ENCODE results near the gene OSBP2. TPM values are rescaled to one million over a fixed set of nuclear protein-coding genes. Genes with fewer than 3 reads are reported as not detected.

Gene OSBP2
- polyA plus RNA-seq, 2 of the 4 experiments (the other 2 are of a cell fraction): 2.7 to 6.0 TPM

DNA sequence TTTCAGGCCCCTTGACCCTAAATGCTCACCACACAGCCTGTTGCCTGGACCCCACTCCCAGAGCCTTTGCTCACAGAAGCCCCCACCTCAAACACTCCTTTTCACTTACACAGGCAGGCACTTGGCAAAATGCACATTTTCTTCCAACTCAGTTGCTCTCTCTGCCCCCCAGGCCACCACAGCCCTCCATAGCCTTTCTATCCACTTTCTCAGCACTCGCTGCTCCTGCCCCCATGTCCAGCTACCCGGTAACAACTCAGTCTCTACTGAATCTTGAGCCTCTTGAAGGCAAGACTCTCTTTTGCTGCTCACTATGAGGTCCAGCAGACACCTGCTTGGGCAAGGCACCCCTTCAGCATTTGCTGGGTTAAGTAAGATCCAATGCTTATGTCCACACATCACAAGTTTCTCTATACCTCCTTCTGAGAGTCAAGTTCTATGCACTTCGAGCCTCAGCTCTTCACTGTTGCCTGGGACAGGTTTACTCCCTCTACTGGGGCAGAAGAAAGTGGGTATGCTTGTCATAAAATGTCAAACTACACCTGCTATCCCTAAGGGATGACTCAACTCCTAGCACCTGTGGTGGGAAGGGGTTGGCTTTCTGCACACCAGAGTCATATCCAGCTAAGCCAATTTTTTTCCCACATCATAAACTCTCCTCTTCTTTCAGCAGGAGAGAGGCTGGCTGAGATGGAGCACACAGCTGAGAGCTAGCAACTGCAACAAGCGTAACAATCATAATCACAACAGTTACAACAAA, 237.0 kb downstream of the OSBP2 start:
- CTCF ChIA-PET: interaction anchor here (0.6 to 4.2 kb wide), 4 partner anchors 8 to 168 kb away, joined by 3 to 29 read pairs (median 10); no protein-coding TSS in a partner anchor
- DNase-seq (ENCODE audit: low read depth in 1 of 2, low spot score in 1 of 2): no peak
- Histone ChIP-seq H3K9me3 (no peaks in the 10 kb centered on the region), H3K4me1 (no peaks in the 10 kb centered on the region), H3K4me2 (no peak overlapping the region), H3K27ac (no peak overlapping the region), H3K4me3 (no peak overlapping the region)
- POLR2A ChIA-PET: no interaction called here
- ATAC-seq: no peak
- no peak for FAIRE-seq
- TF ChIP-seq, protein P1, sequence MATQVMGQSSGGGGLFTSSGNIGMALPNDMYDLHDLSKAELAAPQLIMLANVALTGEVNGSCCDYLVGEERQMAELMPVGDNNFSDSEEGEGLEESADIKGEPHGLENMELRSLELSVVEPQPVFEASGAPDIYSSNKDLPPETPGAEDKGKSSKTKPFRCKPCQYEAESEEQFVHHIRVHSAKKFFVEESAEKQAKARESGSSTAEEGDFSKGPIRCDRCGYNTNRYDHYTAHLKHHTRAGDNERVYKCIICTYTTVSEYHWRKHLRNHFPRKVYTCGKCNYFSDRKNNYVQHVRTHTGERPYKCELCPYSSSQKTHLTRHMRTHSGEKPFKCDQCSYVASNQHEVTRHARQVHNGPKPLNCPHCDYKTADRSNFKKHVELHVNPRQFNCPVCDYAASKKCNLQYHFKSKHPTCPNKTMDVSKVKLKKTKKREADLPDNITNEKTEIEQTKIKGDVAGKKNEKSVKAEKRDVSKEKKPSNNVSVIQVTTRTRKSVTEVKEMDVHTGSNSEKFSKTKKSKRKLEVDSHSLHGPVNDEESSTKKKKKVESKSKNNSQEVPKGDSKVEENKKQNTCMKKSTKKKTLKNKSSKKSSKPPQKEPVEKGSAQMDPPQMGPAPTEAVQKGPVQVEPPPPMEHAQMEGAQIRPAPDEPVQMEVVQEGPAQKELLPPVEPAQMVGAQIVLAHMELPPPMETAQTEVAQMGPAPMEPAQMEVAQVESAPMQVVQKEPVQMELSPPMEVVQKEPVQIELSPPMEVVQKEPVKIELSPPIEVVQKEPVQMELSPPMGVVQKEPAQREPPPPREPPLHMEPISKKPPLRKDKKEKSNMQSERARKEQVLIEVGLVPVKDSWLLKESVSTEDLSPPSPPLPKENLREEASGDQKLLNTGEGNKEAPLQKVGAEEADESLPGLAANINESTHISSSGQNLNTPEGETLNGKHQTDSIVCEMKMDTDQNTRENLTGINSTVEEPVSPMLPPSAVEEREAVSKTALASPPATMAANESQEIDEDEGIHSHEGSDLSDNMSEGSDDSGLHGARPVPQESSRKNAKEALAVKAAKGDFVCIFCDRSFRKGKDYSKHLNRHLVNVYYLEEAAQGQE (IDR thresholded peaks at IDR 0.05): no peak
- TF ChIP-seq EP300 (IDR thresholded peaks at IDR 0.05) (no peak), TFCP2L1 (CRISPR knock-in tag; IDR thresholded peaks at IDR 0.05) (no peak), HOXB13 (CRISPR knock-in tag; IDR thresholded peaks at IDR 0.05; ENCODE audit: low read depth) (no peak), HEYL (CRISPR knock-in tag; IDR thresholded peaks at IDR 0.05) (no peak), GATA3 (IDR thresholded peaks at IDR 0.05; ENCODE audit: borderline replicate concordance) (no peak)
- 97% methylated on average over 4 of the region's 4 CpGs for WGBS (ENCODE audit: missing lambda C conversion rate)

DNA sequence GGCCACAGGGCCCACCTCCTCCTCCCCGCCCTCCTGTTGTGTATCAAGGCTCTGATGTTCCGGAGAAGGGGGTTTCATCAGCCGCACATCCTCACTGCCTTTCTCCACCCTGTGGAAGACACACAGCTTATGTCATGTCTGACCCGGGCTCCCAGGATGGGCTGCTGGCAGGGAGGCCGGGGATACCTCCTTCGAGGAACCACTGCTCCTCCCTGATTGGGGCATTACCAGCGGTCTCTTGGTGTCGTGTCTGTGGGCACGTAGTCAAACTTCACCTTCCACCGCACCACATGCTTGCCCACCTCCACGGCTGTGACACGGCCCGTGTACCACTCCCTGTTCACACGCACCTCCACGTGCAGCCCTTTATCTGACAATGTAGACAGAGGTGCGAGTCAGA, 238.0 kb downstream of the OSBP2 start:
- ChIA-PET POLR2A (no interaction called here), CTCF (interaction anchor here (0.6 to 4.2 kb wide), 4 partner anchors 12 to 169 kb away, joined by 3 to 29 read pairs (median 10); no protein-coding TSS in a partner anchor)
- no peak overlapping the region for H3K4me2 ChIP-seq
- no peak overlapping the region for H3K27ac ChIP-seq
- no peak for ATAC-seq
- no peak for FAIRE-seq
- TF ChIP-seq KDM1A (IDR thresholded peaks at IDR 0.05; ENCODE audit: low read depth): no peak
- TF ChIP-seq BHLHE40 (IDR thresholded peaks at IDR 0.05; ENCODE audit: low read depth, low read length): no peak
- 95% methylated on average over 15 of the region's 16 CpGs for whole genome bisulfite sequencing (ENCODE audit: missing lambda C conversion rate)
- no peaks in the 10 kb centered on the region for H3K9me3 ChIP-seq
- H3K4me3 ChIP-seq: no peak overlapping the region
- no peaks in the 10 kb centered on the region for H3K4me1 ChIP-seq
- no peak for DNase-seq (ENCODE audit: low read depth in 1 of 2, low spot score in 1 of 2)

DNA sequence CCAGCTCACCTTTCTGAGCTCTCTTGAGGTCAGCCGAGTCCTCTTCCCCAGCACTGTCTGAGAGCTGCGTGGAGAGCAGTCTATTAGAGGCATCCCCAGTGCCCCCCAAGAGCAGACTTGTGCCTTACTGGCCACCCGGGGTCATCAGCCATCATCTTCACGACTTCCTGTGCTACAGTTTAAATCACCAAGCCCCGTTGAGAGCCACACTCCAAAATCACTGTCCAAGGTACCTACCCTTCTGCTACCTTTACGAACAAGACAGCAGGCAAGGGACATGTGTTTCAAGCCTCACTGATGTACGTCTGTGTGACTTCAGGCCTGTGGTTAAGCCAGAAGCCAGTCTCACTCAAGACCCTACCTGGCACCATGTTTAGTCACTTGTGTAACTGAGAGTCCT, 238.8 kb downstream of the OSBP2 start:
- ChIA-PET CTCF (interaction anchor here (1.3 kb wide), 1 partner anchor 151 kb away, joined by 6 read pairs; no protein-coding TSS in a partner anchor), POLR2A (no interaction called here)
- ATAC-seq (no peak), DNase-seq (ENCODE audit: low read depth in 1 of 2, low spot score in 1 of 2) (no peak), FAIRE-seq (no peak)
- no peaks in the 10 kb centered on the region for H3K4me1 ChIP-seq
- no peak overlapping the region for H3K27ac ChIP-seq
- H3K4me2 ChIP-seq: no peak overlapping the region
- 92% methylated on average over 6 of the region's 7 CpGs for WGBS (ENCODE audit: missing lambda C conversion rate)
- H3K4me3 ChIP-seq: no peak overlapping the region
- no peaks in the 10 kb centered on the region for H3K9me3 ChIP-seq
- TF ChIP-seq, protein P2, sequence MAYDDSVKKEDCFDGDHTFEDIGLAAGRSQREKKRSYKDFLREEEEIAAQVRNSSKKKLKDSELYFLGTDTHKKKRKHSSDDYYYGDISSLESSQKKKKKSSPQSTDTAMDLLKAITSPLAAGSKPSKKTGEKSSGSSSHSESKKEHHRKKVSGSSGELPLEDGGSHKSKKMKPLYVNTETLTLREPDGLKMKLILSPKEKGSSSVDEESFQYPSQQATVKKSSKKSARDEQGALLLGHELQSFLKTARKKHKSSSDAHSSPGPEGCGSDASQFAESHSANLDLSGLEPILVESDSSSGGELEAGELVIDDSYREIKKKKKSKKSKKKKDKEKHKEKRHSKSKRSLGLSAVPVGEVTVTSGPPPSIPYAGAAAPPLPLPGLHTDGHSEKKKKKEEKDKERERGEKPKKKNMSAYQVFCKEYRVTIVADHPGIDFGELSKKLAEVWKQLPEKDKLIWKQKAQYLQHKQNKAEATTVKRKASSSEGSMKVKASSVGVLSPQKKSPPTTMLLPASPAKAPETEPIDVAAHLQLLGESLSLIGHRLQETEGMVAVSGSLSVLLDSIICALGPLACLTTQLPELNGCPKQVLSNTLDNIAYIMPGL (CRISPR knock-in tag; IDR thresholded peaks at IDR 0.05; ENCODE audit: borderline replicate concordance): no peak
- no peak for TF ChIP-seq HEYL (CRISPR knock-in tag; IDR thresholded peaks at IDR 0.05)
- no peak for TF ChIP-seq CBX8 (IDR thresholded peaks at IDR 0.05)
- TF ChIP-seq RFX5 (IDR thresholded peaks at IDR 0.05): no peak
- TF ChIP-seq, protein P1 (IDR thresholded peaks at IDR 0.05): no peak
- TF ChIP-seq MAFK (IDR thresholded peaks at IDR 0.05; ENCODE audit: partially characterized antibody): no peak
- TF ChIP-seq, protein P3, sequence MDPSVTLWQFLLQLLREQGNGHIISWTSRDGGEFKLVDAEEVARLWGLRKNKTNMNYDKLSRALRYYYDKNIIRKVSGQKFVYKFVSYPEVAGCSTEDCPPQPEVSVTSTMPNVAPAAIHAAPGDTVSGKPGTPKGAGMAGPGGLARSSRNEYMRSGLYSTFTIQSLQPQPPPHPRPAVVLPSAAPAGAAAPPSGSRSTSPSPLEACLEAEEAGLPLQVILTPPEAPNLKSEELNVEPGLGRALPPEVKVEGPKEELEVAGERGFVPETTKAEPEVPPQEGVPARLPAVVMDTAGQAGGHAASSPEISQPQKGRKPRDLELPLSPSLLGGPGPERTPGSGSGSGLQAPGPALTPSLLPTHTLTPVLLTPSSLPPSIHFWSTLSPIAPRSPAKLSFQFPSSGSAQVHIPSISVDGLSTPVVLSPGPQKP (IDR thresholded peaks at IDR 0.05; ENCODE audit: low read depth, low read length): no peak
- no peak for TF ChIP-seq ZSCAN20 (CRISPR knock-in tag; IDR thresholded peaks at IDR 0.05)
- TF ChIP-seq, protein P4, sequence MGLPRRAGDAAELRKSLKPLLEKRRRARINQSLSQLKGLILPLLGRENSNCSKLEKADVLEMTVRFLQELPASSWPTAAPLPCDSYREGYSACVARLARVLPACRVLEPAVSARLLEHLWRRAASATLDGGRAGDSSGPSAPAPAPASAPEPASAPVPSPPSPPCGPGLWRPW (IDR thresholded peaks at IDR 0.05): no peak
- no peak for TF ChIP-seq ZC3H11A (IDR thresholded peaks at IDR 0.05)
- TF ChIP-seq POLR2AphosphoS2 (conservative IDR thresholded peaks at IDR 0.05; ENCODE audit: low read length): no peak

Data from A549 (cell line).